OCI-LY7 (cell line): ENCODE results near the gene DLX4. TPM values are rescaled to one million over a fixed set of nuclear protein-coding genes. Genes with fewer than 3 reads are reported as not detected.

Experiments
- BruUV-seq: library from RNA; stranded (reverse); fragments of 400-500 nt; replicated peaks from 2 replicates; lab custom pipeline; 2021; lab: Mats Ljungman, UMichigan
- CTCF ChIA-PET: fragments of 300-600 bp; sonication (Branson Sonifier 250); formaldehyde crosslinking; loops from one replicate; lab custom pipeline; 2022; ENCODE audit warnings: antibody characterized with exemption; ENCODE audit not compliant: unreplicated experiment; lab: Charles Lee
- POLR2A ChIA-PET: fragments of 300-600 bp; sonication (Branson Sonifier 250); formaldehyde crosslinking; loops from one replicate; lab custom pipeline; 2022; ENCODE audit warnings: antibody characterized with exemption; lab: Charles Lee
- DNase-seq: peaks from one replicate; pipeline ENCODE4 v3.0.0-alpha.2; 2015; ENCODE audit warnings: low spot score
- H2AFZ ChIP-seq: fragments of 200-600 bp; sonication (generic), shearing (Covaris generic); 2 replicates; pipeline ENCODE4 v1.6.1; 2014; ENCODE audit warnings: mild to moderate bottlenecking, antibody characterized with exemption, low read length, moderate library complexity
- H3K27ac ChIP-seq: fragments of 200-600 bp; sonication (generic); 2 replicates; pipeline ENCODE4 v1.5.1; 2014; ENCODE audit warnings: mixed run types, low read depth, mild to moderate bottlenecking, moderate library complexity, low read length, inconsistent platforms; ENCODE audit not compliant: poor library complexity, severe bottlenecking
- H3K36me3 ChIP-seq: fragments of 200-600 bp; sonication (generic); 2 replicates; pipeline ENCODE4 v1.6.1; 2014; ENCODE audit warnings: mild to moderate bottlenecking, antibody characterized with exemption, low read length, moderate library complexity, mixed read lengths; ENCODE audit not compliant: insufficient read depth
- H3K4me1 ChIP-seq: fragments of 200-600 bp; sonication (generic); 2 replicates; pipeline ENCODE4 v1.5.1; 2014; ENCODE audit warnings: mild to moderate bottlenecking, low read length; ENCODE audit not compliant: insufficient read depth, poor library complexity, severe bottlenecking
- H3K4me2 ChIP-seq: fragments of 200-600 bp; sonication (generic); 2 replicates; pipeline ENCODE4 v1.6.1; 2014; ENCODE audit warnings: mild to moderate bottlenecking, low read length
- H3K4me3 ChIP-seq: fragments of 200-600 bp; sonication (generic); 2 replicates; pipeline ENCODE4 v1.5.1; 2014; ENCODE audit warnings: mild to moderate bottlenecking, low read depth, low read length; ENCODE audit not compliant: poor library complexity, severe bottlenecking
- H3K79me2 ChIP-seq: fragments of 200-600 bp; sonication (generic); 2 replicates; pipeline ENCODE4 v1.6.1; 2016; ENCODE audit warnings: low read depth, mild to moderate bottlenecking, low read length, moderate library complexity, mixed read lengths; ENCODE audit not compliant: insufficient read depth
- H3K9me2 ChIP-seq: fragments of 200-600 bp; sonication (generic); 2 replicates; pipeline ENCODE4 v1.6.1; 2016; ENCODE audit warnings: mild to moderate bottlenecking, low read length, mixed read lengths; ENCODE audit not compliant: insufficient read depth
- H3K9me3 ChIP-seq: fragments of 200-600 bp; sonication (generic); 2 replicates; pipeline ENCODE4 v1.6.1; 2014; ENCODE audit warnings: mild to moderate bottlenecking, mixed run types, low read length, mixed read lengths
- H4K20me1 ChIP-seq: fragments of 200-600 bp; sonication (generic); 2 replicates; pipeline ENCODE4 v1.6.1; 2014; ENCODE audit warnings: mild to moderate bottlenecking, antibody characterized with exemption, low read length, moderate library complexity, mixed read lengths; ENCODE audit not compliant: insufficient read depth
- EZH2phosphoT487 ChIP-seq: fragments of 200-600 bp; sonication (generic); IDR thresholded peaks from 2 replicates; pipeline ENCODE4 v1.6.1; 2018; ENCODE audit warnings: low read depth, borderline replicate concordance, mild to moderate bottlenecking, mixed run types, antibody characterized with exemption, low read length, moderate library complexity, mixed read lengths
- intact Hi-C: fragments of 100-400 bp; cut with micrococcal nuclease; formaldehyde crosslinking; loops from one replicate; pipeline ENCODE4 v1.10.0; 2022; ENCODE audit not compliant: unreplicated experiment
- total RNA-seq, 2 experiments: library from RNA; depleted of rRNA in 1 of 2; stranded (reverse); fragments of >200 nt in 1 of 2; shearing (Covaris generic) in 1 of 2; gene quantifications; 2 replicates each; pipeline ENCODE4 v1.2.3, GENCODE V29; 2014 to 2022
- TF ChIP-seq, protein P1 (sequence below): fragments of 200-600 bp; sonication (generic); conservative IDR thresholded peaks from 2 replicates; pipeline ENCODE4 v1.5.1; 2014; ENCODE audit warnings: mild to moderate bottlenecking, antibody characterized with exemption, low read length, moderate library complexity, mixed read lengths

Gene DLX4
- total RNA-seq, 2 experiments from 2014 or later: 0.27 to 0.47 TPM

DNA sequence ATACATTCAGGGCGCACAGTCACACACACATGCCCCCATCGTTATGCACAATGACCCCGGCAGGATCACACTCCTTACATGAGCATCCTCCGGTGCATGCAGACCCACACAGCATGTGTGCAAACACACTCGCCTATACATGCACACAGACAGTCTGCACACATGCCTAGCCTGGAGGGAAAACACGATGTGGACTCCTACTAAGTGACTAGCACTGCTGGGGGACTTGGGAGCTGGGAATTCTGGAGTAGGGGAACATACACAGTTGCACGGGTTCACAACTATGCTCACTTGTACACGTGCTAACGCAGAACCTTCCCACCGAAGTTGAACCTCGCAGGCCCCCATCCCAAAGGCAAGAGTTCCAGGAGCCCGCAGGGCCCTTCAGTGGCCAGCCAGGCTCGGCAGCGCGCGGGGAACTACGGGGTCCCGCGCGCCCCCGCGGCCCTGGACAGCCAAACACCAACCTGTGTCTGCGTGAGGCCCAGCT is 24.0 kb downstream of the DLX4 start:
- no TSS peak for BruUV-seq
- Histone ChIP-seq H3K27ac (no peak overlapping the region), H4K20me1 (no peaks in the 10 kb centered on the region), H3K4me1 (no peaks in the 10 kb centered on the region), H3K4me2 (no peak overlapping the region), H3K79me2 (no peaks in the 10 kb centered on the region), H3K9me2 (no peaks in the 10 kb centered on the region), H3K9me3 (no peaks in the 10 kb centered on the region), H3K4me3 (no peak overlapping the region), H2AFZ (no peak overlapping the region), H3K36me3 (no peaks in the 10 kb centered on the region)
- POLR2A ChIA-PET: no interaction called here
- intact Hi-C loops: no loop called here
- CTCF ChIA-PET: no interaction called here
- no peak for DNase-seq
- TF ChIP-seq, protein P1, sequence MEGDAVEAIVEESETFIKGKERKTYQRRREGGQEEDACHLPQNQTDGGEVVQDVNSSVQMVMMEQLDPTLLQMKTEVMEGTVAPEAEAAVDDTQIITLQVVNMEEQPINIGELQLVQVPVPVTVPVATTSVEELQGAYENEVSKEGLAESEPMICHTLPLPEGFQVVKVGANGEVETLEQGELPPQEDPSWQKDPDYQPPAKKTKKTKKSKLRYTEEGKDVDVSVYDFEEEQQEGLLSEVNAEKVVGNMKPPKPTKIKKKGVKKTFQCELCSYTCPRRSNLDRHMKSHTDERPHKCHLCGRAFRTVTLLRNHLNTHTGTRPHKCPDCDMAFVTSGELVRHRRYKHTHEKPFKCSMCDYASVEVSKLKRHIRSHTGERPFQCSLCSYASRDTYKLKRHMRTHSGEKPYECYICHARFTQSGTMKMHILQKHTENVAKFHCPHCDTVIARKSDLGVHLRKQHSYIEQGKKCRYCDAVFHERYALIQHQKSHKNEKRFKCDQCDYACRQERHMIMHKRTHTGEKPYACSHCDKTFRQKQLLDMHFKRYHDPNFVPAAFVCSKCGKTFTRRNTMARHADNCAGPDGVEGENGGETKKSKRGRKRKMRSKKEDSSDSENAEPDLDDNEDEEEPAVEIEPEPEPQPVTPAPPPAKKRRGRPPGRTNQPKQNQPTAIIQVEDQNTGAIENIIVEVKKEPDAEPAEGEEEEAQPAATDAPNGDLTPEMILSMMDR: no peak
- TF ChIP-seq EZH2phosphoT487: no peak

GRCh38 chr17:49993423-49994060 is 24.6 kb downstream of the DLX4 start:
- H3K27ac ChIP-seq: no peak overlapping the region
- H2AFZ ChIP-seq: no peak overlapping the region
- intact Hi-C loops: no loop called here
- no peaks in the 10 kb centered on the region for H3K79me2 ChIP-seq
- ChIA-PET CTCF (no interaction called here), POLR2A (no interaction called here)
- H3K36me3 ChIP-seq: no peaks in the 10 kb centered on the region
- no peaks in the 10 kb centered on the region for H3K9me2 ChIP-seq
- TF ChIP-seq, protein P1: no peak
- TF ChIP-seq EZH2phosphoT487: no peak
- BruUV-seq: no TSS peak
- no peaks in the 10 kb centered on the region for H4K20me1 ChIP-seq
- DNase-seq: no peak
- no peak overlapping the region for H3K4me3 ChIP-seq
- H3K4me2 ChIP-seq: no peak overlapping the region
- peaks cover 3% of the 10 kb centered on the region for H3K4me1 ChIP-seq
- H3K9me3 ChIP-seq: no peaks in the 10 kb centered on the region
